H1 (cell line): ENCODE measurements around the gene SSRP1. TPM values are rescaled to one million over a fixed set of nuclear protein-coding genes. Genes with fewer than 3 reads are reported as not detected.

Source experiments
- CTCF ChIA-PET: fragments of 300-600 bp; sonication (Branson Sonifier 250); formaldehyde crosslinking; loops from one replicate; lab custom pipeline; 2021; ENCODE audit not compliant: partially characterized antibody; lab: Charles Lee
- POLR2A ChIA-PET: fragments of 300-600 bp; sonication (Branson Sonifier 250); formaldehyde crosslinking; loops from one replicate; lab custom pipeline; 2021; ENCODE audit warnings: inconsistent platforms; ENCODE audit not compliant: partially characterized antibody; lab: Charles Lee
- DNase-seq, 2 experiments: peaks; one replicate each; pipeline versions ENCODE4 v3.0.0 to v3.0.0-alpha.2; 2010 to 2022; ENCODE audit warnings: low spot score in 2 of 2, low read depth in 1 of 2, mixed read lengths in 1 of 2
- FAIRE-seq: peaks from 2 replicates; lab custom pipeline; 2011; peaks lifted over from hg19 to GRCh38; lab: Jason Lieb, UNC
- H2AFZ ChIP-seq: 2 replicates; pipeline ENCODE4 v1.8.1; 2012; ENCODE audit warnings: low read length, inconsistent platforms
- H2AK5ac ChIP-seq: 2 replicates; pipeline ENCODE4 v1.6.1; 2013; ENCODE audit warnings: low read depth, low read length
- H2BK120ac ChIP-seq: replicated peaks from 2 replicates; pipeline ENCODE3; 2013; ENCODE audit warnings: low read depth, low read length, inconsistent platforms
- H2BK12ac ChIP-seq: 2 replicates; pipeline ENCODE4 v1.6.1; 2013; ENCODE audit warnings: low read depth, low read length
- H2BK15ac ChIP-seq: 2 replicates; pipeline ENCODE4 v1.6.1; 2013; ENCODE audit warnings: low read length
- H2BK20ac ChIP-seq: 2 replicates; pipeline ENCODE4 v1.6.1; 2013; ENCODE audit warnings: low read length
- H2BK5ac ChIP-seq: 2 replicates; pipeline ENCODE4 v1.6.1; 2013; ENCODE audit warnings: low read depth, low read length
- H3K14ac ChIP-seq: 2 replicates; pipeline ENCODE4 v1.6.1; 2013; ENCODE audit warnings: inconsistent platforms; ENCODE audit not compliant: insufficient read length
- H3K18ac ChIP-seq: 2 replicates; pipeline ENCODE4 v1.6.1; 2013; ENCODE audit warnings: low read length; ENCODE audit errors: extremely low read depth
- H3K23ac ChIP-seq: 2 replicates; pipeline ENCODE4 v1.6.1; 2013; ENCODE audit warnings: inconsistent platforms; ENCODE audit not compliant: insufficient read length
- H3K23me2 ChIP-seq: 2 replicates; pipeline ENCODE4 v1.6.1; 2013; ENCODE audit warnings: low read depth, low read length
- H3K27ac ChIP-seq: 2 replicates; pipeline ENCODE4 v1.6.1; 2011; ENCODE audit warnings: low read depth, low read length, inconsistent platforms
- H3K27me3 ChIP-seq, 4 experiments: replicated peaks in 1 of 4; 1 replicate in 1 of 4; 2 replicates in 3 of 4; pipeline versions ENCODE4 v1.6.1 to v1.8.1; 2011 to 2013; ENCODE audit warnings: low read length in 3 of 4, mild to moderate bottlenecking in 3 of 4, inconsistent platforms in 2 of 4, mixed read lengths in 2 of 4, moderate library complexity in 1 of 4; ENCODE audit not compliant: control insufficient read depth in 3 of 4, insufficient read depth in 3 of 4; ENCODE audit errors: extremely low read depth in 1 of 4
- H3K36me3 ChIP-seq, 4 experiments: 2 replicates each; pipeline versions ENCODE4 v1.6.1 to v1.8.1; 2011 to 2013; ENCODE audit warnings: mild to moderate bottlenecking in 4 of 4, low read length in 3 of 4, moderate library complexity in 2 of 4, control low read depth in 1 of 4, inconsistent platforms in 1 of 4; ENCODE audit not compliant: insufficient read depth in 4 of 4, control insufficient read depth in 2 of 4
- H3K4ac ChIP-seq: replicated peaks from 2 replicates; pipeline ENCODE3; 2013; ENCODE audit warnings: low read length, low read depth, mixed read lengths, inconsistent platforms; ENCODE audit not compliant: insufficient read length
- H3K4me1 ChIP-seq, 4 experiments: replicated peaks in 1 of 4; 1 replicate in 1 of 4; 2 replicates in 3 of 4; pipeline versions ENCODE4 v1.6.1 to v1.8.1; 2011 to 2013; ENCODE audit warnings: low read length in 3 of 4, inconsistent platforms in 2 of 4, mixed read lengths in 1 of 4; ENCODE audit not compliant: insufficient read depth in 4 of 4, control insufficient read depth in 3 of 4
- H3K4me2 ChIP-seq, 2 experiments: 2 replicates each; pipeline versions ENCODE4 v1.6.1 to v1.8.1; 2011 to 2013; ENCODE audit warnings: low read depth in 2 of 2, low read length in 2 of 2, control low read depth in 1 of 2, inconsistent platforms in 1 of 2, mild to moderate bottlenecking in 1 of 2; ENCODE audit not compliant: insufficient read depth in 1 of 2
- H3K4me3 ChIP-seq, 4 experiments: fragments of 200-600, 300-600 bp in 1 of 4; sonication (generic), shearing (Covaris generic), sonication (Bioruptor Twin) in 1 of 4; 2 replicates each; pipeline versions ENCODE4 v1.5.1 to v1.8.1; 2011 to 2016; ENCODE audit warnings: low read length in 4 of 4, low read depth in 3 of 4, control low read depth in 2 of 4, inconsistent platforms in 2 of 4, mild to moderate bottlenecking in 2 of 4, mixed read lengths in 1 of 4, moderate library complexity in 1 of 4; ENCODE audit not compliant: insufficient read depth in 2 of 4; ENCODE audit errors: extremely low read depth in 1 of 4
- H3K56ac ChIP-seq: replicated peaks from 2 replicates; pipeline ENCODE3; 2013; ENCODE audit warnings: low read depth, mild to moderate bottlenecking, mixed read lengths, low read length, inconsistent platforms; ENCODE audit not compliant: insufficient read length
- H3K79me1 ChIP-seq: 2 replicates; pipeline ENCODE4 v1.6.1; 2013; ENCODE audit warnings: low read depth, low read length, control low read depth
- H3K79me2 ChIP-seq, 2 experiments: 2 replicates each; pipeline versions ENCODE4 v1.6.1 to v1.8.1; 2012 to 2013; ENCODE audit warnings: low read length in 2 of 2, mild to moderate bottlenecking in 2 of 2, inconsistent platforms in 1 of 2; ENCODE audit not compliant: insufficient read depth in 2 of 2, control insufficient read depth in 1 of 2
- H3K9ac ChIP-seq, 4 experiments: replicated peaks in 1 of 4; 1 replicate in 1 of 4; 2 replicates in 3 of 4; pipeline versions ENCODE4 v1.6.1 to v1.8.1; 2011 to 2013; ENCODE audit warnings: low read depth in 3 of 4, low read length in 3 of 4, control low read depth in 2 of 4, mild to moderate bottlenecking in 2 of 4, moderate library complexity in 2 of 4, inconsistent platforms in 1 of 4; ENCODE audit errors: extremely low read depth in 1 of 4
- H3K9me3 ChIP-seq, 2 experiments: 2 replicates each; pipeline versions ENCODE4 v1.6.1 to v1.8.1; 2012 to 2013; ENCODE audit warnings: mild to moderate bottlenecking in 2 of 2, moderate library complexity in 2 of 2, control low read depth in 1 of 2, inconsistent platforms in 1 of 2, low read depth in 1 of 2, low read length in 1 of 2, mixed read lengths in 1 of 2; ENCODE audit not compliant: insufficient read depth in 2 of 2
- H4K20me1 ChIP-seq, 2 experiments: replicated peaks in 1 of 2; 2 replicates each; pipeline versions ENCODE3 to v1.8.1; 2011 to 2013; ENCODE audit warnings: inconsistent platforms in 2 of 2, low read length in 2 of 2, mild to moderate bottlenecking in 1 of 2; ENCODE audit not compliant: insufficient read depth in 2 of 2, control insufficient read depth in 1 of 2
- H4K5ac ChIP-seq: 2 replicates; pipeline ENCODE4 v1.6.1; 2013; ENCODE audit warnings: low read length, low read depth, mixed read lengths, inconsistent platforms; ENCODE audit not compliant: insufficient read length
- H4K8ac ChIP-seq: 2 replicates; pipeline ENCODE4 v1.8.0; 2013; ENCODE audit warnings: mild to moderate bottlenecking, moderate library complexity, low read length, inconsistent platforms; ENCODE audit not compliant: insufficient read depth; ENCODE audit errors: extremely low read depth
- H4K91ac ChIP-seq: replicated peaks from 2 replicates; pipeline ENCODE3; 2013; ENCODE audit warnings: low read length, mixed read lengths, inconsistent platforms; ENCODE audit not compliant: insufficient read length
- CBX5 ChIP-seq: fragments of 300-800, 300-1000 bp; sonication (generic); IDR thresholded peaks from 2 replicates; pipeline ENCODE4 v1.7.1; 2016; ENCODE audit warnings: antibody characterized with exemption, low read length, low read depth
- CEBPB ChIP-seq: IDR thresholded peaks from 2 replicates; pipeline ENCODE4 v1.6.1; 2012; ENCODE audit warnings: low read depth, low read length
- CTBP2 ChIP-seq: IDR thresholded peaks from 2 replicates; pipeline ENCODE4 v1.7.0; 2011; ENCODE audit warnings: borderline replicate concordance, mild to moderate bottlenecking, moderate library complexity, mixed read lengths, low read length; ENCODE audit not compliant: insufficient read depth, insufficient read length
- CTCF ChIP-seq, 3 experiments: IDR thresholded peaks; 1 replicate in 2 of 3; 2 replicates in 1 of 3; pipeline versions ENCODE4 v1.5.1 to v1.6.1; 2011; ENCODE audit warnings: low read length in 3 of 3, mild to moderate bottlenecking in 3 of 3, inconsistent platforms in 2 of 3, low read depth in 1 of 3, moderate library complexity in 1 of 3; ENCODE audit not compliant: insufficient read depth in 1 of 3; ENCODE audit errors: control extremely low read depth in 1 of 3
- HDAC6 ChIP-seq: IDR thresholded peaks from one replicate; pipeline ENCODE4 v1.7.1; 2012; ENCODE audit warnings: low read depth, mild to moderate bottlenecking, inconsistent platforms, low read length, moderate library complexity
- JUND ChIP-seq: IDR thresholded peaks from 2 replicates; pipeline ENCODE4 v1.6.1; 2011; ENCODE audit warnings: mild to moderate bottlenecking, improper control_type of control experiment, low read length
- KDM4A ChIP-seq: IDR thresholded peaks from one replicate; pipeline ENCODE4 v1.7.1; 2012; ENCODE audit warnings: low read depth, mild to moderate bottlenecking, moderate library complexity, low read length, inconsistent platforms; ENCODE audit not compliant: severe bottlenecking
- NRF1 ChIP-seq: IDR thresholded peaks from 2 replicates; pipeline ENCODE4 v1.6.1; 2011; ENCODE audit warnings: mild to moderate bottlenecking, low read depth, low read length, improper control_type of control experiment
- SP2 ChIP-seq: IDR thresholded peaks from 2 replicates; pipeline ENCODE4 v1.6.1; 2012; ENCODE audit warnings: mild to moderate bottlenecking, low read length, inconsistent platforms
- TAF7 ChIP-seq: optimal IDR thresholded peaks from 2 replicates; pipeline ENCODE3; 2011; ENCODE audit warnings: low read depth, mild to moderate bottlenecking, inconsistent platforms, low read length, moderate library complexity, borderline replicate concordance
- TEAD4 ChIP-seq: IDR thresholded peaks from 2 replicates; pipeline ENCODE4 v1.6.1; 2012; ENCODE audit warnings: low read depth, low read length, inconsistent platforms, mixed read lengths
- YY1 ChIP-seq: IDR thresholded peaks from 2 replicates; pipeline ENCODE4 v1.6.1; 2011; ENCODE audit warnings: low read depth, mild to moderate bottlenecking, low read length
- WGBS, 2 experiments: shearing (Covaris generic) in 1 of 2; methylation state at CpG; one replicate each; pipeline versions ENCODE4 v1.1.6 to v1.1.7; 2013 to 2015; ENCODE audit warnings: low lambda C conversion rate in 2 of 2, mixed read lengths in 2 of 2, inconsistent platforms in 1 of 2, low coverage in 1 of 2, missing lambda C conversion rate in 1 of 2; ENCODE audit not compliant: insufficient replicate concordance in 2 of 2, insufficient coverage in 1 of 2, insufficient read length in 1 of 2; ENCODE audit errors: extremely low coverage in 1 of 2, missing lambda C conversion rate in 1 of 2; 5-methylcytosine and 5-hydroxymethylcytosine counted together
- polyA plus RNA-seq, 7 experiments: library from polyadenylated mRNA; depleted of rRNA in 3 of 7; stranded (reverse) in 5 of 7; unstranded in 2 of 7; fragments of >200 nt in 5 of 7; fragments of 200-250 nt in 2 of 7; gene quantifications; 1 replicate in 5 of 7; 2 replicates in 1 of 7; 4 replicates in 1 of 7; pipeline versions ENCODE4 v1.2.1 to v1.2.3, GENCODE V29; 2011 to 2013; ENCODE audit warnings: missing spikeins in 2 of 7, mixed read lengths in 2 of 7
- total RNA-seq: library from RNA; stranded (reverse); fragmentation: NEBNext Ultra II Directional; extraction: Animal tissue kit (Norgen Biotek cat#: 25700); gene quantifications from 2 replicates; pipeline ENCODE4 v1.2.1, GENCODE V29; 2021

Gene SSRP1
- total and polyA plus RNA-seq, 2 of the 8 experiments (the other 6 are each of a cell fraction or from before 2014, with no cell fraction given) = 259 to 281 TPM

GRCh38 chr11:57379732-57380131 lies 44.0 kb upstream of the SSRP1 start:
- H3K9ac ChIP-seq = no peak overlapping the region
- DNase-seq = peak; percentile 21 to 83
- no peak overlapping the region for H3K23ac ChIP-seq
- H3K4me3 ChIP-seq = no peak overlapping the region
- H4K91ac ChIP-seq = no peak overlapping the region
- no peak overlapping the region for H2BK20ac ChIP-seq
- H4K5ac ChIP-seq = no peak overlapping the region
- H3K56ac ChIP-seq = no peak overlapping the region
- H3K27ac ChIP-seq = no peak overlapping the region
- H4K8ac ChIP-seq = no peak overlapping the region
- H3K4me2 ChIP-seq = no peak overlapping the region
- H4K20me1 ChIP-seq = no peaks in the 10 kb centered on the region
- H3K23me2 ChIP-seq = peaks cover 4% of the 10 kb centered on the region; the same call in 1 of the 2 replicates
- no peak overlapping the region for H3K14ac ChIP-seq
- H3K4me1 ChIP-seq = no peaks in the 10 kb centered on the region
- H2AFZ ChIP-seq = no peak overlapping the region
- H2BK5ac ChIP-seq = no peak overlapping the region
- peak; percentile 87 for FAIRE-seq
- H2BK120ac ChIP-seq = no peak overlapping the region
- H2AK5ac ChIP-seq = no peak overlapping the region
- H2BK15ac ChIP-seq = no peak overlapping the region
- peaks cover 0 to 2% (median 0%) of the 10 kb centered on the region in 4 experiments; a peak in 1 of 7 replicates for H3K27me3 ChIP-seq
- ChIA-PET CTCF (interaction anchor here (1.0 to 2.4 kb wide), 13 partner anchors 13 to 1144 kb away, joined by 3 to 8 read pairs (median 4); no protein-coding TSS in a partner anchor), POLR2A (interaction anchor here (0.9 to 2.0 kb wide), 7 partner anchors 9 to 258 kb away, joined by 3 to 5 read pairs (median 3); no protein-coding TSS in a partner anchor)
- 50% methylated on average over 9 of the region's 10 CpGs; no CpG with 5 or more reads in 1 of the 2 experiments for WGBS, 2 experiments
- no peak overlapping the region for H3K4ac ChIP-seq
- H3K79me1 ChIP-seq = no peaks in the 10 kb centered on the region
- H3K36me3 ChIP-seq = no peaks in the 10 kb centered on the region
- no peak overlapping the region for H2BK12ac ChIP-seq
- no peaks in the 10 kb centered on the region for H3K9me3 ChIP-seq
- no peaks in the 10 kb centered on the region for H3K79me2 ChIP-seq
- no peak overlapping the region for H3K18ac ChIP-seq
- no peak for TF ChIP-seq CBX5
- 0 out of 2 replicates have a peak, but pooled peaks have one; percentile 18 for TF ChIP-seq YY1
- TF ChIP-seq TEAD4 = peak; percentile 85
- no peak for TF ChIP-seq TAF7
- no peak for TF ChIP-seq KDM4A
- no peak for TF ChIP-seq SP2
- TF ChIP-seq CTCF (IDR thresholded peaks at IDR 0.05; ENCODE audit: control extremely low read depth in 1 of 3, insufficient read depth in 1 of 3, low read depth in 1 of 3, low read length in 3 of 3) = 0 out of 4 replicates have a peak, but pooled peaks of 1 of the 3 experiments have one; percentile 3
- no peak for TF ChIP-seq JUND
- TF ChIP-seq HDAC6 = no peak
- no peak for TF ChIP-seq NRF1
- no peak for TF ChIP-seq CEBPB
- TF ChIP-seq CTBP2 = no peak
